Measurements from ENCODE around the gene LAD1.
A peak's percentile ranks its signal among the peaks of the same experiment; 100 is the strongest.

Gene LAD1

DNA sequence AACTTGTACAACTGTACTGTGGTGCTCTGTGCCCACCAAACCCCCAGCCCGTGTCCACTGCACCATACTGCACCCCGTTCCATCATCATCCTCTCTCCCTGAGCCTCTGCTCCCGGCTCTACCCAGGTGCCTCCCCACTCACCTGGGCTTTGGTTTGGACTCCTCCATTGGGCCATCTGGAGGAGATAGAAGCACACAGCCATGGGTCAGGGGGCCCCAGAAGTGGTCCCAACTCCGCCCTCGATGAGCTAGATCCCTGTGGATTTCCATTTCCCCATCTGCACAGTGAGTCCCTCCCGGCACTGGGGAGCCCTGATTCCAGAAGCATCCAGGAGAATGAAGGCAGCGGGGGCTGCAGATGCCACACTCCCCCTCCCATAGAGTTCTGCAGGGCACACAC, 32.4 kb downstream of the LAD1 start:
- FAIRE-seq (no peak), DNase-seq (ENCODE audit: low spot score) (no peak)

DNA sequence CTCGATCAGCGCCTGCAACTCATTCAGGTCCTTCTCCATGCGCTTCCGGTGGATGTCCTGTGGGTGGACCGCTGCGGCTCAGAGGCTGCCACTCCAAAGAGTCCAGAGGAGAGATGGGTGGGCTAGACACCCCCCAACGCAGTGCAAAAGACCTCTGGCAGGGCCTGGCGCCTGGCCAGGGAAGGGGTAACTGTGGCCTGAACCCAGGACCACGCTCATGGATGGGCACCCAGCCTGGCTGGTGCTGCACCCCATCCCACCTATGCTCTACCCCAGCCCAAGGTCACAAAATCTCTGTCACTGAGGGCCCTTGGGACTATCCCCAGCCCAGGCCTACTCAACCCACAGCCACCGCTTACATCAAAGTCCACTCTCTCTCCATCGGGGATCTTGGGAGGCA, 33.9 kb downstream of the LAD1 start:
- no peak for FAIRE-seq
- DNase-seq (ENCODE audit: low spot score): no peak

DNA sequence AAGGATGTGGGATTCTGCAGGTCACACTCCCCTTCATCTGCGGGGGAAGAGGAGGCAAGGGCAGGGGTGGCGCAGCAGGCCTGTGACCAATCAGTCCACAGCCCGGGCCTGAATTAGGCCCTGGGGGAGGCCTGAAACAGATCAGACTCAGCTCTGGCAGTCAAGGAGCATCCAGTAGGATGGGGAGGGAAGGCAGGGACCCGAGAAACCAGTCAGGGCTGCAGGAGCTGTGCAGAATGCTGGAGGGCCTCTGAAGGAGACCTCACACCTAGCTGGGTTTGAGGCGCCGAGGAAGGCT, 34.4 kb downstream of the LAD1 start:
- FAIRE-seq: no peak
- DNase-seq (ENCODE audit: low spot score): no peak

DNA sequence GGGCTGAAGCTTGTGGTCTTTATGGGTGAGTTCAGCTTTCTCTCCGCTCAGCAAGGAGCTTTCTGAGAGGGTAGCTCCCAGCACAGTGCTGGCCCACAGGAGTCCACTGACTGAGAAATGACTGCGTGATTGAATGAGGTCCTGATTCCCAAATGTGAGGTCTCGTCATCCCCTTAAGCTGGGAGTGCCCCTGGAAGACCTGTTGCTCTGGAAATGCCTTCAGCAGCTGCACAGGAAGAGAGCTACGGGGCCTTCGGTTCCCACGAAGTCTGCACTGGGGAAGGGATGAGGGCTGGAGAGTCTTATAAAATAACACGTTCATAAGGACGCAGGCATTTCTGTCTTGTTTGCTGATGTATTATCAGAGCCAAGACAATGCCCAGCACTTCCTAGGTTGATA, 35.7 kb downstream of the LAD1 start:
- no peak for FAIRE-seq
- no peak for DNase-seq (ENCODE audit: low spot score)

- FAIRE-seq: no peak
Observed at GRCh38 chr1:201362906-201363305, 36.2 kb downstream of the LAD1 start.

GRCh38 chr1:201361652-201362504, 37.2 kb downstream of the LAD1 start:
- FAIRE-seq (peak; percentile 76), DNase-seq (ENCODE audit: low spot score) (peak; percentile 83)

More at GRCh38 chr1:201362906-201363305, 36.2 kb downstream of the LAD1 start:
- DNase-seq (ENCODE audit: low spot score): no peak

GRCh38 chr1:201360901-201361651, 38.0 kb downstream of the LAD1 start:
- no peak for DNase-seq (ENCODE audit: low spot score)
- FAIRE-seq: no peak

DNA sequence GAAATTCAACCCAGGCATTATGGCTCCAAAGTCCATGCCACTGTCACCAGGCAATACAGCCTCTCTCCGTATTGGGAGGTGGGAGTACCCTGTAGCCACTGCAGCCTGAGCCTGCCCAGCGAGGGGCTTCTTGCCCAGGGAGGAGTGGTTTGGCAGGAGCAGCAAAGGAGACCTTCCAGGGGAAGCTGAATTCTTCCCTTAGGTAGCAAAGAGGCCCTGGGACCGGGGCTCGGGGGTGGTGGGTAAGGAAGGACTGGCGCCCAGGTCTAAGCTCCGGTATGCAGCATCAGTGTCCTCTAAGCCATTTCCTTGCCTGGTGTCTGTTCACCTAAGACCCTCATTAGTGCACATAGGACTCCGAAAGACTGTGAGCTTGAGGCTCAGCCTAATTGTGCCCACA, 38.6 kb downstream of the LAD1 start:
- FAIRE-seq: no peak
- DNase-seq (ENCODE audit: low spot score): no peak

DNA sequence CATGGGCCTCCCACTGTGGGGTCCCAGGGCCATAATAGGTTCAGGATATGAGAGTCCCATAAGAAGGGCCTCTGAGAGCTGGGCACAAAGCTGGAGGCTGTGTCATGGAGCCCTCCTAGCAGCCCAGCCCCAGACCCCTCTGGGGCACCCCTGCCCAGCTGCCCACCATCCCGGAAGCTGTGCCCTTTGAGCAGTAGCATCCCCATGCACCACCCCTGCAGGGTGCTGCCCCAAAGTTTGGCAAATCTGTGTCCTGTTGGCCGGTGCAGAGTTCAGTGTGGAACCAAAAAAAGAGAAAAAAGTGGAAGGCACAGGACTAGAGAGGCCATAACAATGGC, 39.3 kb downstream of the LAD1 start:
- DNase-seq (ENCODE audit: low spot score) (no peak), FAIRE-seq (no peak)

DNA sequence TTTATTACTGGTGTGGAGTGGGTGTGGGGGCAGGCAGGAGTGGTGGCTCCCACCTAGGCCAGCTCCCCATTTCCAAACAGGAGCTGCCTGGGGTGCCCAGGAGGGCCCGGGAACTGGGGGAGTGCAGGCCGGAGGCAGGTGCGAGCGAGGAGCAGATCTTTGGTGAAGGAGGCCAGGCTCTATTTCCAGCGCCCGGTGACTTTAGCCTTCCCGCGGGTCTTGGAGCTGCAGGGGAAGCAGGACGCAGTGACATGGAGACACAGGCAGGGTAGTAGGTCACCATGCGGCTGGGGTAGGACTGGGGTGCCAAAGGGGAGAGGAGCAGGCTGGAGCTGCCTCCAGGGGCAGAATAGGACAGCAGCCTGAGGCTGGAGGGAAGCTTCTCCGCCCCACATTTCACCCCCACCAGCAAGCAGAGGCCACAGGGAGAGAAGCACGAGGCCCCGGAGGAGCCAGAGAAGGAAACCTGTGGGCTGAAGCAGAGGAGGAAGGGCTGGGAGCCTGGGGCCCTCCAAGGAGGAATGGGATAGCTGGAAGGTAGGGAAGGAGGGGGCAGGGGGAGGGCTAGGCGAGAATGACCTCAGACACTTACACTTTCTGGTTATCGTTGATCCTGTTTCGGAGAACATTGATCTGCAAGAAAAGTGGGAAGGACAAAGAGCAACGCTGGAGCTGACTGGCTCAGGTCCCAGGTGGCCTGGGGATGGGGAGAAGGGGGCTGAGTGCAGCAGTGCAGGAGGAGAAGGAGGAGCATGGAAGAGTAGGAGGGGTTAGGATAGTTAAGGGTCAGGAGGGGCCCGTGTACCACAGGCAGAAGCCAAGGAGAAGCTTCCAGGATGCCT, 39.9 kb downstream of the LAD1 start:
- no peak for DNase-seq (ENCODE audit: low spot score)
- FAIRE-seq: no peak

DNA sequence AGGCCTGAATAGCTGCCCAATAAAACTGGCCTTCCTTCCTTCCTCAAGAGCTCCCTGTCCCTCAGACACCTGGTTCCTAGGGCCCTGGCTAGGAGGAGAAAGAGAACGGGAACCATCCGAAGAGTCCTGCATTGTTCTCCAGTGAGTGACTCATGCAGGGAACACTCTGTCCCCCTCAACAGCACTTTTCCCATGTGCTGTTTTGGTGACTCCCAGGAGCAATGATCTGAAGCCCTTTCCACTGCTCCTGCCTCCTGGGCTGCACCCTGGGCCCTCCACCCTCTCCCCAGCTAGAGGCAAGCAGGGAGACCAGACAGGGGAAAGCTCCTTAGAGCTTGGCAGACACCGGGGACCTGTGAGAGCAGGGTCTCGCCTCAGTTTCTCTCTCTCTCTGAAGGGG, 40.5 kb downstream of the LAD1 start:
- peak; percentile 67 for DNase-seq (ENCODE audit: low spot score)
- no peak for FAIRE-seq

DNA sequence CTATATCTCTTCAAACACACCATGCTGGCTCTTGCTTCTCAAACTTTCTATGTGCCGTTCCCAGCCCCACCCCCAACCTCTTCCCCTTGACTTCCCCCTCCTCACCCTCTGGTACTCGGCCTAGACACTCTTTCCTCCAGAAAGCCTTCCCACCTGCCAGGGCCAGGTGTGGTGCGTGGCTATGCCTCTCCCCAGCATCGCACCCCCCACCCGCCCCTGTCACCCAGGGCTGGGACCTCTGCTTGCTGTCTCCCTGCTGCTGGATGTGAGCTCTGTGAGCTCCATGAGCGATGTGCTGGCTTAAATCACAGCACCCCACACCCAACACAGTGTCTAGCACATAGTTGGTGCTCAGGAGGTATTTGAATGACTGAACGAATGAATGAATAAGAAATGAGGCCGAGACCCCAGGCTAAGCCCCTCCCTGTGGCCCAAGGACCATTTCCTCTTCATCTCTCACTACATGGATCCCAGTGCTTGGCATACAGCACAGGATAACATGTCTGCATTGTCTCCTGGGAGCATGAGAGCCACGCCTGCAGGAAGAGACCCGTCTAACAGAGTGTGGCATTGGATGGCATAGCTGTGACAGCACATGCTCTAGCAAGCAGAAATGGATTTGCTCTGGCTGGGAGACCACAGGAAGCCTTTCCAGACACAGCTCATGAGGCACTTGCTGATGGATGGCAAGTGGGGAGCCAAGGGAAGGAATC, 41.3 kb downstream of the LAD1 start:
- FAIRE-seq (no peak), DNase-seq (ENCODE audit: low spot score) (no peak)

- DNase-seq (ENCODE audit: low spot score) (no peak), FAIRE-seq (no peak)
Observed at GRCh38 chr1:201357211-201357610, 41.9 kb downstream of the LAD1 start.

DNA sequence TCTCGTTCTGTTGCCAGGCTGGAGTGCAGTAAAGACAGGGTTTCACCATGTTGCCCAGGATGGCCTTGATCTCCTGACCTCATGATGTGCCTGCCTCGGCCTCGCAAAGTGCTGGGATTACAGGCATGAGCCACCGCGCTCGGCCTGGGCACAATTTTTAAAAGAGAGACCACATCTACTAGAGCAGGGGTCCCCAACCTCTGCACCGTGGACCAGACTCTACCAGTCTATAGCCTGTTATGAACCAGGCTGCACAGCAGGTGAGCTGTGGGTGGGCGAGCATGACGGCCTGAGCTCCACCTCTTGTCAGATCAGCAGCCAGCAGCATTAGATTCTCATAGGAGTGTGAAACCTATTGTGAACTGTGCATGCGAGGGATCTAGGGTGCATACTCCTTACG, 42.4 kb downstream of the LAD1 start:
- DNase-seq (ENCODE audit: low spot score): no peak
- FAIRE-seq: no peak

DNA sequence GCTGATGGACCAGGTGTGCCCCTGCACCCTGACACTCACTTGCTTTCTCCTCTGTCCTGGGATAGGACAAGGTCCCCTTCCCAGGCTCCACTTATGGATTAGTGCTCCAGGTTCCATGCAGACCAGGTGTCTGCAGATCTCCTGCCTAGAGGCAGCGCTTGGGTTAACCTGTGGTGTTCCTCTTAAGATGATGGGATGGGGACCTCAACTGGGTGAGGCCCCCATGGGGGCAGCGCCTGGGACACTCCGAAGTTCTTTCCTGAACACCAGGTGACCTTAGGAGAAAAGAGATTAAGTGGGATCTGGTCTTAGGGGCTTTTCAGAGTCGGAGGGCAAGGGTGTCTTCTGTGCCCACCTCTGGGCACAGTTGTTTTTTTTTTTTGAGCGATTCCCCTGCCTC, 42.9 kb downstream of the LAD1 start:
- FAIRE-seq (no peak), DNase-seq (ENCODE audit: low spot score) (no peak)

- DNase-seq (ENCODE audit: low spot score): no peak
- FAIRE-seq: no peak
Observed at GRCh38 chr1:201355471-201355870, 43.7 kb downstream of the LAD1 start.

GRCh38 chr1:201354901-201355295, 44.2 kb downstream of the LAD1 start:
- DNase-seq (ENCODE audit: low spot score) (no peak), FAIRE-seq (no peak)

- FAIRE-seq (no peak), DNase-seq (ENCODE audit: low spot score) (no peak)
Observed at GRCh38 chr1:201354151-201354900, 44.8 kb downstream of the LAD1 start.

- no peak for DNase-seq (ENCODE audit: low spot score)
- FAIRE-seq: no peak
Observed at GRCh38 chr1:201353186-201353940, 45.8 kb downstream of the LAD1 start.

GRCh38 chr1:201351617-201352016, 47.5 kb downstream of the LAD1 start:
- no peak for DNase-seq (ENCODE audit: low spot score)
- no peak for FAIRE-seq
